IMR-90 (cell line): ENCODE results near the gene PTPRH. TPM values are rescaled to one million over a fixed set of nuclear protein-coding genes. Genes with fewer than 3 reads are reported as not detected.

Experiments used
- ATAC-seq: fragments of 200-7000 bp; cut with Tn5 transposase; 2 replicates; pipeline ENCODE4 v1.9.1; 2020; ENCODE audit warnings: low read depth, mild to moderate bottlenecking, moderate library complexity
- BruUV-seq: library from RNA; stranded (reverse); fragments of 400-500 nt; replicated peaks from 2 replicates; lab custom pipeline; 2021; lab: Mats Ljungman, UMichigan
- CTCF ChIA-PET: fragments of 300-600 bp; formaldehyde crosslinking; extraction: SDS; loops from one replicate; lab custom pipeline; 2021; ENCODE audit warnings: antibody characterized with exemption; lab: Yijun Ruan, JAX
- POLR2A ChIA-PET: fragments of 300-600 bp; sonication (Branson Sonifier 250); formaldehyde crosslinking; loops from one replicate; lab custom pipeline; 2022; ENCODE audit warnings: antibody characterized with exemption; ENCODE audit not compliant: unreplicated experiment; lab: Charles Lee
- DNase-seq: peaks from one replicate; pipeline ENCODE4 v3.0.0; 2013
- H2AFZ ChIP-seq: replicated peaks from 2 replicates; pipeline ENCODE3; 2013; ENCODE audit warnings: low read length, mild to moderate bottlenecking; ENCODE audit not compliant: poor library complexity
- H2AK5ac ChIP-seq: 2 replicates; pipeline ENCODE4 v1.6.1; 2013; ENCODE audit warnings: low read depth, low read length, inconsistent platforms
- H2AK9ac ChIP-seq: replicated peaks from 2 replicates; pipeline ENCODE3; 2013; ENCODE audit warnings: mild to moderate bottlenecking, low read depth, low read length, moderate library complexity; ENCODE audit not compliant: poor library complexity
- H2BK120ac ChIP-seq: 2 replicates; pipeline ENCODE4 v1.6.1; 2013; ENCODE audit warnings: low read depth, low read length, inconsistent platforms
- H2BK15ac ChIP-seq: 3 replicates; pipeline ENCODE4 v1.6.1; 2013; ENCODE audit warnings: low read depth, low read length, inconsistent platforms
- H2BK20ac ChIP-seq: 2 replicates; pipeline ENCODE4 v1.6.1; 2013; ENCODE audit warnings: low read depth, mild to moderate bottlenecking, inconsistent platforms, low read length, moderate library complexity
- H2BK5ac ChIP-seq: 2 replicates; pipeline ENCODE4 v1.6.1; 2013; ENCODE audit warnings: mild to moderate bottlenecking, low read depth, low read length, inconsistent platforms; ENCODE audit not compliant: poor library complexity, severe bottlenecking
- H3K14ac ChIP-seq: replicated peaks from 2 replicates; pipeline ENCODE4 v1.6.1; 2013; ENCODE audit warnings: low read depth, low read length, inconsistent platforms
- H3K18ac ChIP-seq: 2 replicates; pipeline ENCODE4 v1.6.1; 2013; ENCODE audit warnings: low read depth, low read length, control low read depth
- H3K23ac ChIP-seq: 2 replicates; pipeline ENCODE4 v1.6.1; 2013; ENCODE audit warnings: low read depth, low read length, inconsistent platforms
- H3K27ac ChIP-seq: 2 replicates; pipeline ENCODE4 v1.5.1; 2013; ENCODE audit warnings: mild to moderate bottlenecking, control low read depth, low read length; ENCODE audit not compliant: insufficient read depth
- H3K27me3 ChIP-seq: 2 replicates; pipeline ENCODE4 v1.6.1; 2013; ENCODE audit warnings: low read length; ENCODE audit not compliant: control insufficient read depth, insufficient read depth
- H3K36me3 ChIP-seq: 2 replicates; pipeline ENCODE4 v1.6.1; 2013; ENCODE audit warnings: low read length, mixed read lengths; ENCODE audit not compliant: control insufficient read depth, insufficient read depth
- H3K4ac ChIP-seq: 2 replicates; pipeline ENCODE4 v1.6.1; 2013; ENCODE audit warnings: low read depth, low read length, inconsistent platforms
- H3K4me1 ChIP-seq: 2 replicates; pipeline ENCODE4 v1.6.1; 2013; ENCODE audit warnings: low read length, mixed read lengths; ENCODE audit not compliant: control insufficient read depth, insufficient read depth
- H3K4me2 ChIP-seq: 2 replicates; pipeline ENCODE4 v1.6.1; 2013; ENCODE audit warnings: low read depth, mild to moderate bottlenecking, control low read depth, low read length, moderate library complexity
- H3K4me3 ChIP-seq: 2 replicates; pipeline ENCODE4 v1.5.1; 2013; ENCODE audit warnings: low read depth, mild to moderate bottlenecking, control low read depth, low read length, moderate library complexity; ENCODE audit not compliant: insufficient read depth
- H3K56ac ChIP-seq: 2 replicates; pipeline ENCODE4 v1.6.1; 2013; ENCODE audit warnings: low read length, inconsistent platforms; ENCODE audit not compliant: insufficient read depth; ENCODE audit errors: extremely low read depth
- H3K79me1 ChIP-seq, 2 experiments: 2 replicates each; pipeline ENCODE4 v1.6.1; 2013; ENCODE audit warnings: low read length in 2 of 2, inconsistent platforms in 1 of 2, low read depth in 1 of 2
- H3K9ac ChIP-seq: 2 replicates; pipeline ENCODE4 v1.6.1; 2013; ENCODE audit warnings: low read depth, low read length, control low read depth
- H3K9me1 ChIP-seq: 2 replicates; pipeline ENCODE4 v1.6.1; 2013; ENCODE audit warnings: low read length, inconsistent platforms; ENCODE audit not compliant: insufficient read depth
- H3K9me3 ChIP-seq: 2 replicates; pipeline ENCODE4 v1.6.1; 2013; ENCODE audit warnings: low read length; ENCODE audit not compliant: control insufficient read depth, insufficient read depth
- H4K20me1 ChIP-seq: 2 replicates; pipeline ENCODE4 v1.6.1; 2013; ENCODE audit warnings: low read length, inconsistent platforms; ENCODE audit not compliant: insufficient read depth
- H4K5ac ChIP-seq: 2 replicates; pipeline ENCODE4 v1.6.1; 2013; ENCODE audit warnings: mild to moderate bottlenecking, low read depth, low read length, control low read depth
- H4K8ac ChIP-seq, 2 experiments: 2 replicates each; pipeline ENCODE4 v1.6.1; 2013; ENCODE audit warnings: low read depth in 2 of 2, low read length in 2 of 2, control low read depth in 1 of 2, inconsistent platforms in 1 of 2
- H4K91ac ChIP-seq: 2 replicates; pipeline ENCODE4 v1.6.1; 2013; ENCODE audit warnings: low read depth, low read length, inconsistent platforms; ENCODE audit not compliant: insufficient read depth
- BHLHE40 ChIP-seq: fragments of 150-350 bp; IDR thresholded peaks from 2 replicates; pipeline ENCODE4 v1.6.1; 2016; ENCODE audit warnings: mild to moderate bottlenecking, low read depth, low read length
- MAZ ChIP-seq: IDR thresholded peaks from 2 replicates; pipeline ENCODE4 v1.6.1; 2012; ENCODE audit warnings: low read depth, mild to moderate bottlenecking, low read length, improper control_type of control experiment, moderate library complexity, borderline replicate concordance
- POLR2A ChIP-seq: IDR thresholded peaks from 2 replicates; pipeline ENCODE4 v1.6.1; 2012; ENCODE audit warnings: mild to moderate bottlenecking, low read depth, low read length
- RAD21 ChIP-seq: IDR thresholded peaks from 2 replicates; pipeline ENCODE4 v1.6.1; 2012; ENCODE audit warnings: low read length, improper control_type of control experiment
- RCOR1 ChIP-seq: IDR thresholded peaks from 2 replicates; pipeline ENCODE4 v1.6.1; 2012; ENCODE audit warnings: mild to moderate bottlenecking, low read length, improper control_type of control experiment; ENCODE audit not compliant: insufficient replicate concordance
- RFX5 ChIP-seq: IDR thresholded peaks from 2 replicates; pipeline ENCODE4 v1.8.0; 2012; ENCODE audit warnings: low read depth, mild to moderate bottlenecking, low read length, moderate library complexity
- SMC3 ChIP-seq: fragments of 150-350 bp; IDR thresholded peaks from 2 replicates; pipeline ENCODE4 v1.6.1; 2016; ENCODE audit warnings: low read depth, mild to moderate bottlenecking, antibody characterized with exemption, low read length, moderate library complexity
- USF2 ChIP-seq: fragments of 150-350 bp; IDR thresholded peaks from 2 replicates; pipeline ENCODE4 v1.6.1; 2017; ENCODE audit warnings: mild to moderate bottlenecking, antibody characterized with exemption, low read length, low read depth
- WGBS, 2 experiments: methylation state at CpG; one replicate each; pipeline versions ENCODE4 v1.1.5 to v1.1.7; 2013; ENCODE audit warnings: missing lambda C conversion rate in 2 of 2; ENCODE audit not compliant: insufficient read length in 1 of 2; ENCODE audit errors: extremely low coverage in 2 of 2; 5-methylcytosine and 5-hydroxymethylcytosine counted together
- dilution Hi-C: fragments of 300-500 bp; cut with HindIII; formaldehyde crosslinking; loops from one replicate; pipeline ENCODE4 v1.14.3; 2018; ENCODE audit warnings: low sequenced_read_pairs; ENCODE audit not compliant: unreplicated experiment
- in situ Hi-C: fragments of 300-500 bp; cut with MboI; formaldehyde crosslinking; loops from 3 replicates; pipeline ENCODE4 v1.14.3; 2019; ENCODE audit warnings: low sequenced_read_pairs, inconsistent platforms, mixed read lengths
- intact Hi-C: fragments of 100-400 bp; cut with micrococcal nuclease; formaldehyde crosslinking; loops from 2 replicates; pipeline ENCODE4 v1.10.0; 2022
- polyA plus RNA-seq, 3 experiments: library from polyadenylated mRNA; depleted of rRNA; stranded (reverse); fragments of >200 nt; gene quantifications; 2 replicates each; pipeline ENCODE4 v1.2.3, GENCODE V29; 2012; ENCODE audit warnings: low replicate concordance in 1 of 3
- total RNA-seq: library from RNA; depleted of rRNA; stranded (reverse); fragments of >200 nt; gene quantifications from 2 replicates; pipeline ENCODE4 v1.2.3, GENCODE V29; 2012

PTPRH gene
- total and polyA plus RNA-seq, 2 of the 4 experiments (the other 2 are of a cell fraction): 1.3 to 3.4 TPM

GRCh38 chr19:55157064-55157908 is 52.0 kb downstream of the PTPRH start, which contains the start of gene TNNI3 (continued):
- no peak for TF ChIP-seq SMC3

- peaks cover 31% of the 10 kb centered on the region for H3K27me3 ChIP-seq
- no peak overlapping the region for H3K14ac ChIP-seq
- in situ Hi-C loops: no loop called here
- CTCF ChIA-PET: no interaction called here
- no peaks in the 10 kb centered on the region for H3K79me1 ChIP-seq
- H3K27ac ChIP-seq: no peak overlapping the region
- H3K4me3 ChIP-seq: no peak overlapping the region
- POLR2A ChIA-PET: no interaction called here
- H4K91ac ChIP-seq: no peak overlapping the region
- H2BK5ac ChIP-seq: no peak overlapping the region
- no peaks in the 10 kb centered on the region for H3K36me3 ChIP-seq
- dilution Hi-C loops: no loop called here
- H2BK15ac ChIP-seq: no peak overlapping the region
- no peak overlapping the region for H3K23ac ChIP-seq
- DNase-seq (peak; percentile 44), ATAC-seq (peak; percentile 74)
- H3K9me1 ChIP-seq: no peaks in the 10 kb centered on the region
- H2BK120ac ChIP-seq: no peak overlapping the region
- peak overlapping the region; percentile 7; the same call in 1 of the 2 replicates for H3K4me2 ChIP-seq
- no peak overlapping the region for H2AK9ac ChIP-seq
- TF ChIP-seq RFX5: no peak
- no peak for TF ChIP-seq RCOR1
- TF ChIP-seq SMC3: no peak
- TF ChIP-seq RAD21: no peak
- no peak for TF ChIP-seq MAZ
- no peak for TF ChIP-seq POLR2A
- TF ChIP-seq USF2: no peak
- TF ChIP-seq BHLHE40: no peak
- H4K5ac ChIP-seq: no peak overlapping the region
- H3K4ac ChIP-seq: no peak overlapping the region
- H3K9me3 ChIP-seq: no peaks in the 10 kb centered on the region
- H3K9ac ChIP-seq: no peak overlapping the region
- no peak overlapping the region for H3K56ac ChIP-seq
- 9% methylated on average over 11 of the region's 52 CpGs; no CpG with 5 or more reads in 1 of the 2 experiments for WGBS, 2 experiments
- no peak overlapping the region for H2AK5ac ChIP-seq
- peak overlapping the region; percentile 72 for H2AFZ ChIP-seq
- no peaks in the 10 kb centered on the region for H4K20me1 ChIP-seq
- BruUV-seq: no TSS peak
- intact Hi-C loops: no loop called here
- no peak overlapping the region for H2BK20ac ChIP-seq
- H3K18ac ChIP-seq: no peak overlapping the region
- H3K4me1 ChIP-seq: peaks cover 2% of the 10 kb centered on the region; the same call in 1 of the 2 replicates
- no peak overlapping the region for H4K8ac ChIP-seq
Measured at GRCh38 chr19:55156202-55157063, 52.9 kb downstream of the PTPRH start.
